GM19035 (cell line): Measurements from ENCODE around the gene DEPDC5.

Experiments used
- ATAC-seq: cut with Tn5 transposase; IDR thresholded peaks from one replicate; pipeline ENCODE4 v1.9.1; 2021; ENCODE audit not compliant: unreplicated experiment

DEPDC5 gene

GRCh38 chr22:31891366-31892079 lies 137.7 kb downstream of the DEPDC5 start:
- no peak for ATAC-seq

DNA sequence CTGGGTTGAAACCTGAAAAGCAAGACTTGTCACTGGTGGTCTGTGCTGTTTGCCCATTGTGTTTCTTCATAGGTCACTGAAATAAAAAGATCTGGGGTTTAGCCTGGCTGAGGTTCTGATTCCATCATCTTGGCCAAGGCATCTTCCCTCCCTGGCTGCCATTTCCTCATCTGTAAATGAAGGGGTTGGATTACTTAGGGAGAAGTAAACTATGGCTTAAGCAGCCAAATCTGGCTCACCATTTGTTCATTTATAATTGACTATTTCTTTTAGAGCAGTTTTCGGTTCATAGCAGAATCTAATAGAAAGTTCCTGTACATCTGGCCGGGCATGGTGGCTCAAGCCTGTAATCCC lies 138.2 kb downstream of the DEPDC5 start:
- ATAC-seq: no peak

DNA sequence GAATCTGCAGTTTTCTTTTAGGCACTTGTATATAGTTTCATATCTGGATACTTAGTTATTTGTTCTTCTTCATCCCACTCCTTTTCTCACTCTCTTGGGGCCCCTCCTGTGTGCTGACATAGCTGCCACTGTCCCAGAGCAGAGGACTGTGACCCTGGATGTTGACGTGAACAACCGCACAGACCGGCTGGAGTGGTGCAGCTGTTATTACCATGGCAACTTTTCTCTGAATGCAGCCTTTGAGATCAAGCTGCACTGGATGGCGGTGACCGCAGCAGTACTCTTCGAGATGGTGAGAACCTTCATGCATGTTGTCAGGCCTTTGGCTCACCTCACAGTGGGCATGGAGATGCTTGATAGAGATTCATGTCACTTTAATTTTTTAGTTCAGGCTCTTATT lies 139.6 kb downstream of the DEPDC5 start:
- ATAC-seq: no peak

DNA sequence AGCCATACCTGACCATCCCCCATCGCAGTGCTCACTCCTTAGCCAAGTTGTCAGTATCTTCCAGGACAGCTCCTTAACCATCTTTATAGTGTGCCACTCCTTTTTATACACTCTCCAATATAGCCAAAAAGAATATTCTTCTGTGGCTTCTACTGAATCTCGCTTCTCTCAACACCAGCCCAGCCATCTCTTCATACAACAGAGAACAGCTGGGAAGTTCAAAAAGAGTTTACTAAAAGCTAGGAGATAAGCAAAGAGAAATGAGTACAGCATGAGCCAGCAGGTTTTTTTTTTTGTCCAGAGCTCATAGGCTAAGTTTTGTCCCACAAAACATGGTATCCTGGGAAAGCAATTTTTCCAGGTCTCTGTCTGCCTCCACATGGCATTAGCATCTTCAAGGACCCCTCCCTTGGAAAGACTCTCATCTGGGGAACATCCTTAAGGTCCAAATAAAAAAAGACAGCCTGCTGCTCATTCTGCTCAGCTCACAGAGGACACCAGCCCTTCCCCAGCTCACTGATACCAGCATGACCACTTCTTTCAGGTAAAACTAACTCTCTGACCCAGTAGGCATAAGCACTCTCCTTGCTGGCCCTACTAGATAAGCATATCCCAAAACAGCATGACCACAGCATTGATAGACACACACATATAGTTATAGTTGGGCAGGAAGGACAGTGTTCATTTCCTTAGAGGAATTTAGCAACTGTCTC lies 141.7 kb downstream of the DEPDC5 start:
- ATAC-seq: no peak

GRCh38 chr22:31896472-31896871 lies 142.7 kb downstream of the DEPDC5 start:
- no peak for ATAC-seq

- ATAC-seq: no peak
Measured at GRCh38 chr22:31897842-31898805, 144.3 kb downstream of the DEPDC5 start.

- no peak for ATAC-seq
Measured at GRCh38 chr22:31898926-31899325, 145.1 kb downstream of the DEPDC5 start.

GRCh38 chr22:31899669-31900068 lies 145.8 kb downstream of the DEPDC5 start:
- ATAC-seq: no peak

GRCh38 chr22:31901388-31902137 lies 147.7 kb downstream of the DEPDC5 start:
- no peak for ATAC-seq

- ATAC-seq: no peak
Measured at GRCh38 chr22:31904651-31905050, 150.8 kb downstream of the DEPDC5 start.

DNA sequence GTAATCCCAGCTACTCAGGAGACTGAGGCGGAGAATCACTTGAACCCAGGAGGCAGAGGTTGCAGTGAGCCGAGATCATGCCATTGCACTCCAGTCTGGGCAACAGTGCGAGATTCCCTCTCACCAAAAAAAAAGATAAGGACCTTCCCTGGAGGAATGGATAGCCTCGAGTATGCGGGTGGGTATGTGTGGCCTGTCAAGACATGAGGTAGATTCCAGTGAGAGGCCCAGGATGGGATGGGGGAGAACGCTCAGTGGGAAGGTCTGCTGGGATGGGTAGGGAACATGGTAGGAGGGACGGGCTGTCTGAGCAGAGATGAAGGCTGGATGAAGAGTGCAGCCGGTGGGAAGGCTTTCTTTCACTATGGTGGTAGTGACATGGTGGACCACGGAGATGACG lies 151.5 kb downstream of the DEPDC5 start:
- ATAC-seq: no peak

DNA sequence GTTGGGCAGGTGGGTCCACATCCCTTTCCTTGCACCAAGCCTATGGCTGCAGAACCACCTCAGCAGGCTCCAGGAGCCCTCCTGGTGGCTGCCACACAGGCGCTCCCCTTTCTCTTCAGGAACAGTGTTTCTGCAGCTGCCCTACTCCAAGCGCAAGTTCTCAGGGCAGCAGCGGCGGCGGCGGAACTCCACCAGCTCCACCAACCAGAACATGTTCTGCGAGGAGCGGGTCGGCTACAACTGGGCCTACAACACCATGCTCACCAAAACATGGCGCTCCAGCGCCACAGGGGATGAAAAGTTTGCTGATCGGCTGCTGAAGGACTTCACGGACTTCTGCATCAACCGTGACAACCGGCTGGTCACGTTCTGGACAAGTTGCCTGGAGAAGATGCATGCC lies 152.3 kb downstream of the DEPDC5 start:
- ATAC-seq: no peak

DNA sequence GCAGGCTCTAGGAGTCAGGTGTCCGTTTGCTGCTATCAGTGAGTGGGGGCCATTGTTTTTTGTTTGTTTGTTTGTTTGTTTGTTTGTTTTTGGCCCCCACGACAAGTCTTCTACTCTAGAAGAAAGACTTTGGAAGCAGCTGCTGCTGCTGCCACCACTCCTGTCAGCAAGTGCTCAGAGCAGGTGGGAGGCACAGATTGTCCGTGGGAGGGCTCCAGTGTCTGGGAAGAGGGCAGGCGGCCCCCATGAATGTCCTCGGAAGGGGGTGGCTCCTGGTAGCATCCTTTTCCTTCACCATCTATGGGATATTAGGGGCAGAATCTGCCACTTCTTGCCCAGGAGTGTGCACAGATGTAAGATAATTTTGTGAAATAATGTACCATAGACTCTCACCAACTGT lies 152.8 kb downstream of the DEPDC5 start:
- ATAC-seq: no peak

GRCh38 chr22:31909977-31910376 lies 156.2 kb downstream of the DEPDC5 start:
- no peak for ATAC-seq

DNA sequence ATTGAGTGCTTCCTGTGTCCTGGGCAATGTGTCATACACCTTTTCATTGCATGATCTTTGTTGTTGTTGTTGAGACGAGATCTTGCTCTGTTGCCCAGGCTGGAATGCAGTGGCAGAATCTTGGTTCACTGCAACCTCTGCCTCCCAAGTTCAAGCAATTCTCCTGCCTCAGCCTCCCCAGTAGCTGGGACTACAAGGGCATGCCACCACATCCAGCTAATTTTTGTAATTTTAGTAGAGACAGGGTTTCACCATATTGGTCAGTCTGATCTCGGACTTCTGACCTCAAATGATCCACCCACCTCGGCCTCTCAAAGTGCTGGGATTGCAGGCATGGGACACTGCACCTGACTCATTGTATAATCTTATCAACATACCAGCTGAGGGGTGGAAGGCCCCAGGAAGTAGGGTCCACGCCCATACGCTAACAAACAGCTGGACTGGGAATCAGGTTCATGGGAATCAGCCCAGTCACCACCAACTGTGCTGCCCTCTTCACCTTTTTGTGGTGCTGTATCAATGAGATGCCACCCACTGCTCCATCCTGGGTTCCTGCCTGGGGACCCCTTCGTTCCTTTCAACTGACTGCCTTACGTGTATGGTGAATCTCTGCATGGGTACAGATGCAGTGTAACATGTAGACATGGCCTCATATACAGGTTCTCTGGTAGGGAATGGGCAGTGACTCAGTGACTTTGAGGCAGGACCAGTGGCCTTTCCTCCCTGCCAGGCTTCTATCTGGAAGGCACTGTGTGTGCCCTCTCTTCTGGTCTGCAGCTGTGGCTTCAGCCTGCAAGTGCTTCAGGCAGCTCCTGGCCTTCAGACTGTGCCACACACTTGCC lies 158.0 kb downstream of the DEPDC5 start:
- no peak for ATAC-seq

GRCh38 chr22:31912407-31912743 lies 158.6 kb downstream of the DEPDC5 start:
- ATAC-seq: no peak

DNA sequence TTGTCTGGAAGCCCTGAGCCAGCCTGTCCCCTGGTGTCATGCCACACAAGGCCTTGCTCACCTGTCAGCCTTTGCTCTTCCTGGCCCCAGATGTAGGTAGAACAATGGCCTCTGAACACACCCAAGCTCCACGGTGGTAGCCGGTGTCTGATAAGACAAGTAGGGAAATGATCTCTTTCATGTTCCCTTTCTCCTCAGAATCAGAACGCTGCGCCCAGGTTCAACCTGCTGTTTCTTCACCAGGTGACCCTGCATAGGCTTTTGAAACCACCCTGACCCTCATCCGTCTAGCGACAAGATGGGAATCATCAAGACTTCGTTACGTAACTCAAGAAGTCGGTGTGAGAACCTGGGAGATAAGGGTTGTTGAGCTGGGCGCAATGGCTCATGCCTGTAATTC lies 161.8 kb downstream of the DEPDC5 start:
- no peak for ATAC-seq

DNA sequence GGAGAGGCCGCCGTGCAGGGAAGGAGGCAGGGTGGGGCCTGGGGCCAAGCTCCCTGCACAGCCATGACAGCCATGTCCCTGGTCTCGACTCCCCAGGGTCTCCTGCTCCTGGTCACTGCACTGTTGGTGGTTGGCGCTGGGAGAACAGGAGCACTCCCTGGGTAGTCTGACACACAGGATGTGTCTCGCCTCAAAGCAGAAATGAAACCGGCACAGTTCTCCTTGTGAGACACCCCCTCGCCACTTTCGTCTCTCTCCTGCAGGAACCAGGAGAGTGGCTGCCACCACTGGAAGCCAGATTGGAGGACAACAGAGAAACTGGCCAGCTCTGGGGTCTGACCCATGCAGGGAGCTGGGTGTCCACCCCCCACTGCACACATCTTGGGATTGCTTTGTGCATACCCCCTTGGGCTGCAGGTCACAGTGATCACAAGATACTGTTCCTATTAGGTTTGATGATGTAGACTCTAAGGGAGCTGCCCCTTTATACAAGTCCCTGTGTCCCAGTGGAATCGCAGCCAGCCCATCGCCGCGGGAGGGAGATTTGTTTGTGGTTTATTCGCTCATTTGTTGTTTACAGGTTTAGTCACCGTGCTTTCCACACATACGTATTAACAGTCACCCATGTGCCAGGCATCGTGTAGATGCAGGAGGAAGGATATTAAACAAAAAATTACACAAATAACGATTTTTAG lies 163.6 kb downstream of the DEPDC5 start:
- ATAC-seq: peak; percentile 56

DNA sequence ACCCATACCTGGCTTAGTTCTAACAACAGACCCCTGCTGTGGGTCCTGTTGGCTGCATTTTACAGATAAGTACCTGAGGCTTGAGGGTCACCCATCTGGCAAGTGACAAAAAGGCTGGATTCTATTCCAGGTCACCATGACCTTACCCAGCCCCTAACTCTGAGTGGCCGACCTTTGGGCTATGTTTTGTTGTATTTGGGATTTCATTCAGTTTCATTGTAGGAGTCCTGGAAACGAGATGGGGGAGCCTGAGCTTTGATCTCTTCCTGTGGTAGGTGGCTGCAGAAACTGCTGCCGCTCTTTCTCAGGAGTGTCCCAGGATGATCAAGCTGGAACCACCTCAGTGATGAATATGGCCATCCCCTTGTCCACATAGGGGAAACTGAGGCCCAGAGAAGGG lies 165.9 kb downstream of the DEPDC5 start:
- ATAC-seq: no peak

GRCh38 chr22:31920306-31920705 lies 166.5 kb downstream of the DEPDC5 start:
- ATAC-seq: no peak
